GM12864 (cell line): ENCODE results near the gene SP110.
"Not testable (repeated sequence)": the region's sequence is repeated elsewhere in the genome, so short reads cannot be mapped to it uniquely, and the experiment has no call there.

Experiments used
- DNase-seq: peaks from one replicate; pipeline ENCODE4 v3.0.0-alpha.2; 2011; ENCODE audit warnings: low read depth
- H3K4me3 ChIP-seq: 2 replicates; pipeline ENCODE4 v1.5.1; 2011; ENCODE audit warnings: mild to moderate bottlenecking, low read depth, low read length, control low read depth
- CTCF ChIP-seq: IDR thresholded peaks from 2 replicates; pipeline ENCODE4 v1.5.1; 2011; ENCODE audit warnings: low read depth, mild to moderate bottlenecking, moderate library complexity, low read length, control low read depth, inconsistent platforms; ENCODE audit errors: missing control alignments

The SP110 gene

DNA sequence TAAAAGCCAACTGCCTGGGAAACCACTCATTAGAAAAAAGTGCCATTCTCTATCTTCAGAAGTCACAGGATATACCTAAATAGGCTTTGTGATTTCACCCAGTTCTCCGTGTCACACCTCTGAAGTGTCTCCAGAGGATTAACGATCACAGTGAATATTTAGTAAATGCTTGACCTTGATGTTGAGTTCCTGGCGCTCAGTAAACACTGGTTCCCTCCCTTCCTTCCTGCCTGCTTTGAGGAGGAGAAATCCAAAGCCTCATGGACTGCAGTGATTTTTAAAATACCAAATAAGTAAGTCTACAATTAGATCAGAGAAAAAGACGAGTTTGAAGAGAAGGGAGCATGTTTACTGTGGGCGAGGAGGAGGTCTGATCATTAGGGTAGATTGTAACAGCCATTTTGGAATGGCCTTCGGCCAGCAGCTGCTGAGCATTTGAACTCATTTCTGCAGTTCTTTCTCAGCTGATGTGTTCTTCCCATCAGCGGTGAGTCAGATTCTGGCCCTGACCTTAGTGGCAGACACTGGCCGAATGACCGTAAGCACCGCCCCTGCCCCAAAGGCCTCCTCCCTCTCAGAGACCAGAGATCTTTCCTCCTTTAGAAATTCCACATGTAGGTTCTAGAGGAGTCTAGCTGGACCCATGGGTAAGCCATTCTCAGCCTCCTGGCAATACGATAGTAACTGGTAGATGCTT, 89.0 kb downstream of the SP110 start:
- no peak for DNase-seq
- no peak overlapping the region for H3K4me3 ChIP-seq
- TF ChIP-seq CTCF, result no peak

DNA sequence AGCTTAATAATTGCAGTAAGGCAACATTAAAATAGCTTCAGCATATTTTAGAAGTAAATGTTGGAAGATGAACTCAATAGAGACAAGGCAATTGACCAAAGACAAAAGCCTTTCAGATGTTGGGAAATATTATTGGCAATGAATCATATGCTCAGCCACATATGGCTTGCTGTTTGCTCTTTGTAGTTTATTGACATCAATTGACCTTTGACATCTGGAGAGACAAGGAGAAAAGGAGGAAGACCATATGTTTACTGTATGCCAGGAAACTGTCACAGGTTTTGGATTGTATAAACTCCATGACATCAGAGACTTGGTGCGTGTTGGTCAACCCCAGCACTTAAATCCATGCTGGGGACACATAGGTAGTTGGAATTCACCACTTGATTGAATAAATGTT, 90.4 kb downstream of the SP110 start:
- no peak for TF ChIP-seq CTCF
- H3K4me3 ChIP-seq, result no peak overlapping the region
- no peak for DNase-seq

DNA sequence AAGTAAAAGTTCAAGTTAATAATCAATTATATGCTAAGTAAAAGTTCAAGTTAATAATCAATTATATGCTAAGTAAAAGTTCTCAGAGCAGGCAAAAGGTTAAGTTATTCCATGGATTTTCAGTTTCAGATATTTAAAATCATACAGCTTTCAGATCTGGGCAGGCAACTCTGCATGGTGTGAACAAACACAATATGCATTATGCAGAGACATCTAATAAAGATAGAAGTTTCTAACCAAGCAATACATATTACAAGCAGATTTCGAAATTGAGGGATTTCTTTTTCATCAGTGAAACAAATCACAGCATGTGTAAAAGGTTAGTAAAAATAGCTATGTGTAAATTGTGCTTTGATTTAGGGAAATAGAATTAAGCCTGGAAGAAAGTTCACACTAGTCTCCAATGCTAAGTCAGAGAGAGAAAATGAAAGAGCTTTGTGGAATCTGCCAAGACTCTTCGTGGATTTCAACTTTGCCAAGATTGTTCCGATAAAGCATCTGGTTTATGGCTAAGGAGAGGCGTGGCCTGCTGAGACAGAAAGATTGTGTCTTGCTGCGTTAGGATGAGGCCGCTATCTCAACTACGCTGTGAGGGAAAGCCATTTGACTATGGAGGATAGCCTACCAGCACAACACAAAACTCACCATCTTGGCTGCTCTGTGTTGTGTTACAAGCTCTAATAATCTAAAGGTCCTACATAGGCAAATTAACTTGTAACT, 91.0 kb downstream of the SP110 start:
- no peak for TF ChIP-seq CTCF
- DNase-seq, result no peak
- H3K4me3 ChIP-seq, result no peak overlapping the region

GRCh38 chr2:230127195-230127594, 92.6 kb downstream of the SP110 start:
- no peak for TF ChIP-seq CTCF
- DNase-seq, result no peak
- H3K4me3 ChIP-seq, result no peak overlapping the region

DNA sequence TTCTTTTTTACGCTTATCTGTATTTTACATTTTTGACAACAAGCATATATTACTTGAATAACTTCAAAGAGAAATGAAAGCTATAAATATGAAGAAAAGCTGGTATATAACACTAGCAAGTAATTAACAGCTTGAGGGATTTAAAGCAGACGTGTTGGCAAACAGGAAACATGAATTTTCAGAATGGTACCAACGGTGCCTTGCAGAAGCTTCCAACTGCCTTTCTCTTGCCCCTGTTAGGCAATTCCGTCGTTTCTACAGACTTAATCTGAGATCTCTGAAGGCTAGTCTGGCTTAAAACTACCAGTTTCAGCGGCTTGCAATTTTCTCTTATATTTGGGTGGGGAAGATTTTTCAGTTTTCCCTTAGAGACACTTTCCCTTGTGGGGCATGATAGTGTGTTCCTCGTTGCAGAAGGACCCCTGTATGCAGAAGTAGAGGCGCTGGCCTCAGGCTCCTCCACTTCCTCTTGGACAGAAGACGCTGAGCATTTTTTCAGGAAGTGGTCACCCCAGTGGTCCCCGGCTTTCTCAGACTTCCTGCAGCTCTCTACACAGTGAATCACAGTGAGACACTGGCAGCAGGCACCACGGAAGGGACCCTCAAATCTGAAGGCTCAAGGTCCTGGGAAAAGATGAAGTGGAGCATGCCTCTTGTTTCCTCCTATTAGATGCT, 94.9 kb downstream of the SP110 start:
- no peak overlapping the region for H3K4me3 ChIP-seq
- no peak for TF ChIP-seq CTCF
- DNase-seq, result no peak

DNA sequence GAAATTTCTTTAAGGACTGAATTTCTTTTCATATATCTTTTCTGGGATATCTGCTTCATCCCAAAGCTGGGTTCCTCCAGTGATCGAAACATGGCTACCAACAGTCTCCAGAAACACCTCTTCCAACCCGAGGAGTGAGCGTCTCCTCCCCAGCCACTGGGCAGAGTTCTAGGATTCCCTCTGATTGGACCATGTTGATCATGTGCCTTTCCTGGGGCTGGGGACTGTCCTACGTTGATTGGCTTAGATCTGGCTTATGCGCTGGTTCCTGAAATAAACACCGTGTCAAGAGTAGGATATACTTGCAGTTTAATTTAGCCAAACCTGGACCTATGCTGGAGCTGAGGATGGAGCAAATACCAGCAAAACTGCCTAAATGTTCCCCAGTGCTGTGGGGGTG, 95.5 kb downstream of the SP110 start:
- H3K4me3 ChIP-seq, result no peak overlapping the region
- DNase-seq, result no peak
- TF ChIP-seq CTCF, result no peak

- DNase-seq, H3K4me3 ChIP-seq: not testable (repeated sequence)
Observed at GRCh38 chr2:230120376-230120775, 99.4 kb downstream of the SP110 start.

DNA sequence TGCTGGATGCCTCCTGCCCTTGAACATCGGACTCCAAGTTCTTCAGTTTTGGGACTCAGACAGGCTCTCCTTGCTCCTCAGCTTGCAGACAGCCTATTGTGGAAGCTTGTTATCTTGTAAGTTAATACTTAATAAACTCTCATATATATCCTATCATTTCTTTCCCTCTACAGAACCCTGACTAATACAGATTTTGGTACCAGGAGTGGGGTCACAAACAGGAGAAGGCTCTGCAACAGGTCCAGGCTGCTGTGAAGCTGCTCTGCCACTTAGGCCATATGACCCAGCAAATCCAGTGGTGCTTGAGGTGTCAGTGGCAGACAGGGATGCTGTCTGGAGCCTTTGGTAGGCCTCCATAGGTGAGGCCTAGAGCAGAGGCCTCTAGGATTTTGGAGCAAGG, 100.0 kb downstream of the SP110 start:
- DNase-seq, H3K4me3 ChIP-seq: not testable (repeated sequence)
